Cardiac fibroblast (primary cell): ENCODE results near the gene SERPINC1.

ENCODE experiments used
- DNase-seq, 2 donors: peaks; one replicate each; pipeline versions ENCODE4 v3.0.0 to v3.0.0-alpha.2; 2010; ENCODE audit warnings: low read depth in 2 of 2
- H3K4me3 ChIP-seq, 2 donors: replicated peaks in 1 of 2; 1 replicate in 1 of 2; 2 replicates in 1 of 2; pipeline ENCODE4 v1.5.1; 2011; ENCODE audit warnings: low read depth in 2 of 2, low read length in 2 of 2, mild to moderate bottlenecking in 2 of 2, moderate library complexity in 1 of 2
- CTCF ChIP-seq: IDR thresholded peaks from one replicate; pipeline ENCODE4 v1.5.1; 2011; ENCODE audit warnings: low read depth, mild to moderate bottlenecking, low read length, inconsistent platforms

The SERPINC1 gene

GRCh38 chr1:173868266-173869020 is 48.7 kb downstream of the SERPINC1 start, which contains the start of gene ZBTB37:
Gene ZBTB37, plus strand, starts transcription at chr1:173868380. Its CDS starts 1,846 bp downstream, at chr1:173870226.
- no peak for DNase-seq
- no peak for TF ChIP-seq CTCF
- peak within 1 kb of the TSS; percentile 91 to 94 for H3K4me3 ChIP-seq

GRCh38 chr1:173867753-173868265 is 49.3 kb downstream of the SERPINC1 start, which contains the start of gene GAS5:
Gene GAS5, minus strand, starts transcription at chr1:173867989.
- DNase-seq = peak; percentile 100
- peak within 1 kb of the TSS; percentile 91 to 94 for H3K4me3 ChIP-seq
- TF ChIP-seq CTCF = no peak

GRCh38 chr1:173867141-173867752 is 49.9 kb downstream of the SERPINC1 start:
- DNase-seq = no peak
- H3K4me3 ChIP-seq = peak overlapping the region; percentile 91 to 94
- TF ChIP-seq CTCF = no peak

- DNase-seq = no peak
- no peak for TF ChIP-seq CTCF
- peak overlapping the region; percentile 91 to 94 for H3K4me3 ChIP-seq
Observed at GRCh38 chr1:173866413-173867115, 50.6 kb downstream of the SERPINC1 start.

GRCh38 chr1:173865468-173866164 is 51.5 kb downstream of the SERPINC1 start:
- no peak for DNase-seq
- TF ChIP-seq CTCF = no peak
- peak overlapping the region; percentile 91 to 94 for H3K4me3 ChIP-seq

- TF ChIP-seq CTCF = no peak
- DNase-seq = no peak
- peak overlapping the region; percentile 18 to 94 for H3K4me3 ChIP-seq
Observed at GRCh38 chr1:173864179-173864867, 52.8 kb downstream of the SERPINC1 start.
